Endodermal cell (in vitro differentiated cells): ENCODE data around the gene MCAM. TPM values are rescaled to one million over a fixed set of nuclear protein-coding genes. Genes with fewer than 3 reads are reported as not detected.
A peak's percentile ranks its signal among the peaks of the same experiment; 100 is the strongest.

Source experiments
- DNase-seq: peaks from one replicate; pipeline ENCODE4 v3.0.0-alpha.2; 2017
- H3K27ac ChIP-seq: 2 replicates; pipeline ENCODE4 v1.5.1; 2013; ENCODE audit warnings: mild to moderate bottlenecking, low read depth, low read length, moderate library complexity
- H3K27me3 ChIP-seq: 2 replicates; pipeline ENCODE4 v1.6.1; 2013; ENCODE audit warnings: mild to moderate bottlenecking, low read length, moderate library complexity; ENCODE audit not compliant: insufficient read depth, control insufficient read depth, poor library complexity, severe bottlenecking
- H3K36me3 ChIP-seq: 2 replicates; pipeline ENCODE4 v1.7.0; 2013; ENCODE audit warnings: mild to moderate bottlenecking, low read length, moderate library complexity; ENCODE audit not compliant: control insufficient read depth, insufficient read depth
- H3K4me1 ChIP-seq: one replicate; pipeline ENCODE4 v1.7.0; 2013; ENCODE audit warnings: low read length; ENCODE audit not compliant: control insufficient read depth, insufficient read depth
- H3K4me3 ChIP-seq: 2 replicates; pipeline ENCODE4 v1.5.1; 2013; ENCODE audit warnings: mild to moderate bottlenecking, low read length, moderate library complexity
- H3K9ac ChIP-seq: 2 replicates; pipeline ENCODE4 v1.6.1; 2013; ENCODE audit warnings: mild to moderate bottlenecking, low read length, moderate library complexity; ENCODE audit not compliant: poor library complexity, severe bottlenecking; ENCODE audit errors: extremely low read depth
- H3K9me3 ChIP-seq: 2 replicates; pipeline ENCODE4 v1.6.1; 2013; ENCODE audit warnings: mild to moderate bottlenecking, low read length, moderate library complexity; ENCODE audit not compliant: control insufficient read depth
- H3K27ac Mint-ChIP-seq: 2 replicates; pipeline ENCODE4 v1.8.0; 2020; ENCODE audit warnings: mixed read lengths
- H3K27me3 Mint-ChIP-seq: 2 replicates; pipeline ENCODE4 v1.8.0; 2021; ENCODE audit warnings: mild to moderate bottlenecking, mixed read lengths; ENCODE audit not compliant: insufficient read depth
- H3K36me3 Mint-ChIP-seq: 2 replicates; pipeline ENCODE4 v1.8.0; 2020; ENCODE audit warnings: low read depth, mixed read lengths
- H3K4me1 Mint-ChIP-seq: 2 replicates; pipeline ENCODE4 v1.8.0; 2020; ENCODE audit warnings: mixed read lengths
- H3K4me3 Mint-ChIP-seq: 2 replicates; pipeline ENCODE4 v1.8.0; 2020; ENCODE audit warnings: mild to moderate bottlenecking, moderate library complexity, mixed read lengths
- H3K9me3 Mint-ChIP-seq: 2 replicates; pipeline ENCODE4 v1.8.0; 2020; ENCODE audit warnings: mild to moderate bottlenecking, mixed read lengths
- CTCF ChIP-seq: fragments of 200-600 bp; sonication (generic); conservative IDR thresholded peaks from 2 replicates; pipeline ENCODE4 v1.5.0; 2021; ENCODE audit warnings: antibody characterized with exemption, mild to moderate bottlenecking
- WGBS, 2 experiments: methylation state at CpG; one replicate each; pipeline versions ENCODE4 v1.1.5 to v1.1.7; 2013; ENCODE audit warnings: missing lambda C conversion rate in 2 of 2, mixed read lengths in 1 of 2; ENCODE audit not compliant: insufficient coverage in 1 of 2, insufficient read length in 1 of 2; 5-methylcytosine and 5-hydroxymethylcytosine counted together
- total RNA-seq, 2 donors: library from RNA; stranded (reverse); fragmentation: NEBNext Ultra II Directional in 1 of 2; extraction: Animal tissue kit (Norgen Biotek cat#: 25700) in 1 of 2; gene quantifications; 2 replicates in 1 of 2; 3 replicates in 1 of 2; pipeline ENCODE4 v1.2.1, GENCODE V29; 2021

The MCAM gene
- total RNA-seq, 2 donors from 2014 or later = 21.9 to 28.3 TPM

GRCh38 chr11:119315131-119316015, 1.6 kb downstream of the MCAM start:
- Histone ChIP-seq H3K9ac (peak overlapping the region; percentile 51), H3K27ac (no peak overlapping the region), H3K4me3 (peak overlapping the region; percentile 82), H3K4me1 (peaks cover 17% of the 10 kb centered on the region), H3K27me3 (peaks cover 16% of the 10 kb centered on the region), H3K9me3 (no peaks in the 10 kb centered on the region), H3K36me3 (peaks cover 13% of the 10 kb centered on the region)
- peaks cover 23% of the 10 kb centered on the region for H3K27me3 Mint-ChIP-seq
- peaks cover 22% of the 10 kb centered on the region for H3K36me3 Mint-ChIP-seq
- peak; percentile 58 for TF ChIP-seq CTCF
- H3K9me3 Mint-ChIP-seq = no peaks in the 10 kb centered on the region
- H3K4me3 Mint-ChIP-seq = peak overlapping the region; percentile 62
- DNase-seq = peak; percentile 85
- peaks cover 28% of the 10 kb centered on the region for H3K4me1 Mint-ChIP-seq
- 20 to 21% methylated on average over 5 to 29 of the region's 29 CpGs for WGBS, 2 experiments
- H3K27ac Mint-ChIP-seq = peak overlapping the region; percentile 55

- Mint-ChIP-seq H3K27ac (no peak overlapping the region), H3K4me1 (peaks cover 28% of the 10 kb centered on the region), H3K36me3 (peaks cover 23% of the 10 kb centered on the region), H3K4me3 (peak overlapping the region; percentile 62), H3K27me3 (peaks cover 23% of the 10 kb centered on the region), H3K9me3 (no peaks in the 10 kb centered on the region)
- no peak for TF ChIP-seq CTCF
- H3K4me3 ChIP-seq = no peak overlapping the region
- peaks cover 16% of the 10 kb centered on the region for H3K27me3 ChIP-seq
- H3K9ac ChIP-seq = no peak overlapping the region
- no peak for DNase-seq
- peaks cover 17% of the 10 kb centered on the region for H3K4me1 ChIP-seq
- H3K9me3 ChIP-seq = no peaks in the 10 kb centered on the region
- no peak overlapping the region for H3K27ac ChIP-seq
- H3K36me3 ChIP-seq = peaks cover 13% of the 10 kb centered on the region
- WGBS, 2 experiments = 89 to 92% methylated on average over 15 to 18 of the region's 18 CpGs
These were observed 2.2 kb downstream of the MCAM start for GRCh38 chr11:119314726-119315125.

- TF ChIP-seq CTCF = no peak
- H3K4me1 ChIP-seq = no peaks in the 10 kb centered on the region
- peaks cover 28% of the 10 kb centered on the region for H3K36me3 ChIP-seq
- WGBS, 2 experiments = 95 to 100% methylated on average over 10 to 20 of the region's 20 CpGs
- H3K27me3 Mint-ChIP-seq = peaks cover 14% of the 10 kb centered on the region
- H3K9ac ChIP-seq = no peak overlapping the region
- H3K4me3 ChIP-seq = no peak overlapping the region
- H3K27me3 ChIP-seq = peaks cover 6% of the 10 kb centered on the region
- H3K27ac Mint-ChIP-seq = no peak overlapping the region
- peak; percentile 53 for DNase-seq
- peaks cover 34% of the 10 kb centered on the region for H3K36me3 Mint-ChIP-seq
- no peak overlapping the region for H3K27ac ChIP-seq
- no peak overlapping the region for H3K4me3 Mint-ChIP-seq
- H3K9me3 Mint-ChIP-seq = no peaks in the 10 kb centered on the region
- H3K4me1 Mint-ChIP-seq = peaks cover 9% of the 10 kb centered on the region
- H3K9me3 ChIP-seq = no peaks in the 10 kb centered on the region
These were observed 6.3 kb downstream of the MCAM start for GRCh38 chr11:119310682-119311052.
